Vagina (tissue), 2 donors: ENCODE measurements around the gene COL6A1. TPM values are rescaled to one million over a fixed set of nuclear protein-coding genes. Genes with fewer than 3 reads are reported as not detected.

Experiments used
- DNase-seq, 2 donors: peaks; one replicate each; pipeline ENCODE4 v3.0.0-alpha.2; 2017; ENCODE audit errors: extremely low spot score in 2 of 2
- H3K27ac ChIP-seq: fragments of 200-600 bp; sonication (generic); one replicate; pipeline ENCODE4 v1.5.1; 2019
- H3K27me3 ChIP-seq: fragments of 200-600 bp; sonication (generic); one replicate; pipeline ENCODE4 v1.5.1; 2019
- H3K36me3 ChIP-seq, 2 donors: fragments of 200-600 bp; sonication (generic); one replicate each; pipeline ENCODE4 v1.5.1; 2017 to 2019
- H3K4me1 ChIP-seq: fragments of 200-600 bp; sonication (generic); one replicate; pipeline ENCODE4 v1.5.1; 2019
- H3K4me3 ChIP-seq, 2 donors: fragments of 200-600 bp; sonication (generic); 1 replicate in 1 of 2; 2 replicates in 1 of 2; pipeline ENCODE4 v1.5.1; 2016 to 2019
- H3K9me3 ChIP-seq: fragments of 200-600 bp; sonication (generic); one replicate; pipeline ENCODE4 v1.5.1; 2019
- POLR2A ChIP-seq, 2 donors: fragments of 450-650 bp; IDR thresholded peaks; one replicate each; pipeline ENCODE4 v1.6.1; 2017; ENCODE audit warnings: antibody characterized with exemption in 2 of 2, mild to moderate bottlenecking in 2 of 2, moderate library complexity in 2 of 2
- POLR2AphosphoS5 ChIP-seq, 2 donors: sonication (generic); formaldehyde crosslinking; IDR thresholded peaks; one replicate each; pipeline ENCODE4 v1.9.0; 2017; ENCODE audit warnings: antibody characterized with exemption in 2 of 2, mild to moderate bottlenecking in 2 of 2, low read depth in 1 of 2; ENCODE audit not compliant: insufficient read depth in 1 of 2
- intact Hi-C: fragments of 100-400 bp; cut with DNase I; formaldehyde crosslinking; loops from one replicate; pipeline ENCODE4 v1.15.1; 2023
- total RNA-seq: library from RNA; depleted of rRNA; stranded (reverse); fragments of >200 nt; gene quantifications from one replicate; pipeline ENCODE4 v1.2.3, GENCODE V29; 2016
- TF ChIP-seq, protein P1 (sequence below), 3 experiments: fragments of 450-650 bp in 2 of 3; fragments of 200-600 bp in 1 of 3; sonication (generic) in 1 of 3; IDR thresholded peaks; one replicate each; pipeline ENCODE4 v1.5.1; 2017 to 2019; ENCODE audit warnings: antibody characterized with exemption in 3 of 3, mild to moderate bottlenecking in 2 of 3, moderate library complexity in 2 of 3

COL6A1 gene
- total RNA-seq, 1 donor from 2014 or later: 520 TPM

DNA sequence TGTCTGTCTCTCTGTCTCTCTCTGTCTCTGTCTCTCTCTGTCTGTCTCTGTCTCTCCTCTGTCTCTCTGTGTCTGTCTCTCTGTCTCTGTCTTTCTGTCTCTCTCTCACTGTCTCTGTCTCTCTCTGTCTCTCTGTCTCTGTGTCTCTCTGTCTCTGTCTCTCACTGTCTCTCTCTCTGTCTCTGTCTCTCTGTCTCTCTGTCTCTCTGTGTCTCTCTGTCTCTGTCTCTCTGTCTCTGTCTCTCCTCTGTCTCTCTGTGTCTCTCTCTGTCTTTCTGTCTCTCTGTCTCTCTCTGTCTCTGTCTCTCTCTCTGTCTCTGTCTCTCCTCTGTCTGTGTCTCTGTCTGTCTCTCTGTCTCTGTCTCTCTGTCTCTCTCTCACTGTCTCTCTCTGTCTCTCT, 873 bp upstream of the COL6A1 start:
- H3K36me3 ChIP-seq: peaks cover 0 to 6% of the 10 kb centered on the region in 2 donors
- H3K4me3 ChIP-seq: peak overlapping the region; percentile 65 to 72
- no peaks in the 10 kb centered on the region for H3K27me3 ChIP-seq
- intact Hi-C loops: no loop called here
- peaks cover 30% of the 10 kb centered on the region for H3K4me1 ChIP-seq
- no peaks in the 10 kb centered on the region for H3K9me3 ChIP-seq
- no peak for DNase-seq
- TF ChIP-seq POLR2AphosphoS5 (IDR thresholded peaks at IDR 0.05; ENCODE audit: insufficient read depth in 1 of 2, low read depth in 1 of 2) (no peak), POLR2A (IDR thresholded peaks at IDR 0.05) (no peak)
- TF ChIP-seq, protein P1, sequence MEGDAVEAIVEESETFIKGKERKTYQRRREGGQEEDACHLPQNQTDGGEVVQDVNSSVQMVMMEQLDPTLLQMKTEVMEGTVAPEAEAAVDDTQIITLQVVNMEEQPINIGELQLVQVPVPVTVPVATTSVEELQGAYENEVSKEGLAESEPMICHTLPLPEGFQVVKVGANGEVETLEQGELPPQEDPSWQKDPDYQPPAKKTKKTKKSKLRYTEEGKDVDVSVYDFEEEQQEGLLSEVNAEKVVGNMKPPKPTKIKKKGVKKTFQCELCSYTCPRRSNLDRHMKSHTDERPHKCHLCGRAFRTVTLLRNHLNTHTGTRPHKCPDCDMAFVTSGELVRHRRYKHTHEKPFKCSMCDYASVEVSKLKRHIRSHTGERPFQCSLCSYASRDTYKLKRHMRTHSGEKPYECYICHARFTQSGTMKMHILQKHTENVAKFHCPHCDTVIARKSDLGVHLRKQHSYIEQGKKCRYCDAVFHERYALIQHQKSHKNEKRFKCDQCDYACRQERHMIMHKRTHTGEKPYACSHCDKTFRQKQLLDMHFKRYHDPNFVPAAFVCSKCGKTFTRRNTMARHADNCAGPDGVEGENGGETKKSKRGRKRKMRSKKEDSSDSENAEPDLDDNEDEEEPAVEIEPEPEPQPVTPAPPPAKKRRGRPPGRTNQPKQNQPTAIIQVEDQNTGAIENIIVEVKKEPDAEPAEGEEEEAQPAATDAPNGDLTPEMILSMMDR (IDR thresholded peaks at IDR 0.05): no peak
- peak overlapping the region; percentile 97 for H3K27ac ChIP-seq

DNA sequence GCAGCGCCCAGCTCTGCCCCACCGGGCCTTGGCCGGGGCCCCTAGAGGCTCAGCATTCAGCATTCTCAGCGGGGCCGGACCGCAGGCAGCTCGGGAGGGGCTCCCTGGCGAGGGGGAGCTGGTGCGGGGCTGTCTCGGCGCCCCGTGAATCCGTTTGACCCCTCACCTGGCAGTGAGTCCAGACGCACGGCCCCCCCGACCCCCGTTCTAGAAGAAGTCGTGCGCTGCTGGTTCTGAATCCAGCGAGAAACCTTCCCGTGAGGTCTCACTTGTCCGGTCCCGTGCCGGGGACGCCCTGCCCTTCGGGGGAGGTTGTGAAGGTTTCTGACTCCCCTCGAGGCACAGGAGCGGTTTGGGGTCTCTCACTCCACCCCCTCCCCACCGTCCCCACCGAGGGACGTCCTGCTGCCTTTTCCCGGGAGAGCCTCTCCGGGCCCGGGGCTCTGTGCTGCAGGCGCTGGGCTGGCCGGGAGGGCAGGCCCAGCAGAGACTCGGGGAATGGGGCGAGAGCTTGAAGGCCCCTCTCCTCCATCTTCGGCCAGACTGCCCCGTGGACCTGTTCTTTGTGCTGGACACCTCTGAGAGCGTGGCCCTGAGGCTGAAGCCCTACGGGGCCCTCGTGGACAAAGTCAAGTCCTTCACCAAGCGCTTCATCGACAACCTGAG, 655 bp downstream of the COL6A1 start:
- no peaks in the 10 kb centered on the region for H3K9me3 ChIP-seq
- TF ChIP-seq, protein P1 (IDR thresholded peaks at IDR 0.05): no peak
- TF ChIP-seq POLR2A (IDR thresholded peaks at IDR 0.05) (no peak), POLR2AphosphoS5 (IDR thresholded peaks at IDR 0.05; ENCODE audit: insufficient read depth in 1 of 2, low read depth in 1 of 2) (no peak)
- peaks cover 37% of the 10 kb centered on the region for H3K4me1 ChIP-seq
- H3K36me3 ChIP-seq: peaks cover 0 to 21% of the 10 kb centered on the region in 2 donors
- intact Hi-C loops: no loop called here
- peak overlapping the region; percentile 63 to 72 for H3K4me3 ChIP-seq
- H3K27me3 ChIP-seq: no peaks in the 10 kb centered on the region
- no peak for DNase-seq
- H3K27ac ChIP-seq: peak overlapping the region; percentile 91

DNA sequence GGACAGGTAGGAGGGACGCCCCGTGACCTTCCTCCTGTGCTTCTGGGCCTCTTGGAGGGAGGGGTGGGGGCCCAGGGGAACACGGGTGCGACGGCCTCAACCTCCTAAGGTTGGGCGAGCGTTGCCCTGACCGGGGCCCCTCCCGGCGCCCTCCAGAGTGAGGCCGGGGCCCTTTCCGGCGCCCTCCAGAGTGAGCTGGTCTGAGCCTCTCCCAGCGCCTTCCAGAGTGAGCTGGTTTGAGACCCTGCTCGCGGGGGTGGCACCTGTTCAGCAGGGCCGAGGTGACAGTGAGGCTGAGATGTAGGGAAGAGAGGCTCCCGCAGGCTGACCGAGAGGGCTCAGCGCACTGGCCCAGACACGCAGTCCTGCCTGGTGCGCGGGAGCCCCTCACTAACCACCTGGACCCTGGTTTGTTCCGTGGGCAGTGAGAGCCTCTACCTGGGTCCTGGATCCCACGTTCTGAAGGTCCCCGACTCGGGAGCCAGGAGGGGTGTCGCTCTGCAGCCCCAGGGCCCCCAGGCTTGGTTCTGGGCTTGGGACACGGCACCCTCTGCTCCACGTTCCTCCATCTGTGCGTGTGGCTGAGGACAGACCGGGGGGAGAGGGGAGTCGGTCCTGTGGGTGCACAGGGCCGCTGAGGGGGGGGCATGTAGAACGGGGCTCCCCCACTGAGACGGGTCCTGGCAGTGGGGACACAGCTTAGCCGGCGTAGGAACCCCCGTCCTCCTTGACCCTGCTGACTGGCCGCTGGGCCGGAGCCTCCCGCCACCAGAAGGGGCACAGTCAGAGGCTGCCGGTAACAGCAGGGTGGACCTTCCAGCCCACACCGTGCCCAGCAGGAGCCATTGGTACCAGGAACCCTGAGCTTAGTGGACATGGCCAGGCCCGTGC, 1.4 kb downstream of the COL6A1 start:
- TF ChIP-seq, protein P1 (IDR thresholded peaks at IDR 0.05): no peak
- TF ChIP-seq POLR2AphosphoS5 (IDR thresholded peaks at IDR 0.05; ENCODE audit: insufficient read depth in 1 of 2, low read depth in 1 of 2) (no peak), POLR2A (IDR thresholded peaks at IDR 0.05) (no peak)

DNA sequence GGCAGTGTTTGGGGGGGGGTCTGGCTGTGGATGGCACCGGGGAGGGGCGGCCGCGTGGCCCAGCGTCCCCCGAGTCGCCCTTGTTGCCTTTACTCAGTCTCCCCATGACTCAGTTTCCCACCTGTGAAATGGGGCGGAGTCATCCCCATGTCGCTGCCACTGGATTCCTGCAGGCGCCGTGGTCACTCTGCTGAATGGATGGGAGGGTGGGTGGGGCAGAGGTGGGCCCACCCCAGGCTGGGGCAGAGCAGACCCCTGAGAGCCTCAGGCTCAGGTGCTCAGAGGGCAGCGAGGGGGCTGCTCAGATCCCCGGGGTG, 2.0 kb downstream of the COL6A1 start:
- H3K27ac ChIP-seq: peak overlapping the region; percentile 91
- no peak for DNase-seq
- peaks cover 0 to 24% of the 10 kb centered on the region in 2 donors for H3K36me3 ChIP-seq
- H3K4me3 ChIP-seq: peak overlapping the region; percentile 63 to 72
- intact Hi-C loops: no loop called here
- TF ChIP-seq, protein P1 (IDR thresholded peaks at IDR 0.05): no peak
- TF ChIP-seq POLR2A (IDR thresholded peaks at IDR 0.05) (no peak), POLR2AphosphoS5 (IDR thresholded peaks at IDR 0.05; ENCODE audit: insufficient read depth in 1 of 2, low read depth in 1 of 2) (no peak)
- no peaks in the 10 kb centered on the region for H3K9me3 ChIP-seq
- H3K4me1 ChIP-seq: peaks cover 37% of the 10 kb centered on the region
- no peaks in the 10 kb centered on the region for H3K27me3 ChIP-seq

More for the DNA sequence above, 1.4 kb downstream of the COL6A1 start:
- intact Hi-C loops: no loop called here
- Histone ChIP-seq H3K27ac (peak overlapping the region; percentile 91), H3K27me3 (no peaks in the 10 kb centered on the region), H3K4me1 (peaks cover 37% of the 10 kb centered on the region), H3K9me3 (no peaks in the 10 kb centered on the region), H3K36me3 (peaks cover 0 to 24% of the 10 kb centered on the region in 2 donors), H3K4me3 (peak overlapping the region; percentile 63 to 72)
- DNase-seq: no peak
